ENCODE data around the gene DMRT2.

DNA sequence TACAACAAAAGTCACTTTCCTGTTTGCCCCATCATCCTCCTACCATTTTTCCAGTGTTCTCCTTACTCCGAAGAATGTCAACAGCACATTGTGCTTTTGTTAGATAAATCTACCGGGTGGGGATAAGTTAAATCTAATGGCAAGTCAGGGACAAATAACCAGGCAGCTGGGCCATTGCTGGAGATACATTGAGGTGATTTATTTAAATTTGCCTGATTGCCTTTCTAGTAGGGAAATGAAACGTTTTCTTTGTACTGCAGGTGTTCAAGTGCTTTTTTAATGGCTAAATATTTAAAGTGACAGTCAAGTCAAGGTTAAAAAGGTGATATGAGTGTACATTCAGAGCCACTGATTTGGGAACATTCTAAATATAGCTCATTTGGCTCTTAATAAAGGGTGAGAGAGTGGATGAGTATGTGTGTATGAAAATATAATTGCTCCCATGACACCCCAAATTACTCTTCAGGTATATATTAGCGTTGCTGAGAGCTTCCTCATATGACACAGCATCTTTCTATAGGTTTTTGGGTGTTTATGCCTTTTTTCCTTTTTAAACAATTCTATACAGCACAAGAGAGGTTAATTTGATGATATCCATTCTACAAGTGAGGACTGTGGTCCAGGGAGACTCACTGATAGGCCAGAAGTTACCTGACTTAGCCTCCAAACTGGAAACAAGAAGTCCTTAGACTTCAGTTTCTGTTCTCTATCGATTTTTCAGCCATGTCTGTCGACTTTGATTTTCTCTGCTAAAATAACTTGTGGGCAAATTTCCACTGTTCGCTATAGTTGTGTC, 51.9 kb downstream of the DMRT2 start:
- TF ChIP-seq, protein P1, sequence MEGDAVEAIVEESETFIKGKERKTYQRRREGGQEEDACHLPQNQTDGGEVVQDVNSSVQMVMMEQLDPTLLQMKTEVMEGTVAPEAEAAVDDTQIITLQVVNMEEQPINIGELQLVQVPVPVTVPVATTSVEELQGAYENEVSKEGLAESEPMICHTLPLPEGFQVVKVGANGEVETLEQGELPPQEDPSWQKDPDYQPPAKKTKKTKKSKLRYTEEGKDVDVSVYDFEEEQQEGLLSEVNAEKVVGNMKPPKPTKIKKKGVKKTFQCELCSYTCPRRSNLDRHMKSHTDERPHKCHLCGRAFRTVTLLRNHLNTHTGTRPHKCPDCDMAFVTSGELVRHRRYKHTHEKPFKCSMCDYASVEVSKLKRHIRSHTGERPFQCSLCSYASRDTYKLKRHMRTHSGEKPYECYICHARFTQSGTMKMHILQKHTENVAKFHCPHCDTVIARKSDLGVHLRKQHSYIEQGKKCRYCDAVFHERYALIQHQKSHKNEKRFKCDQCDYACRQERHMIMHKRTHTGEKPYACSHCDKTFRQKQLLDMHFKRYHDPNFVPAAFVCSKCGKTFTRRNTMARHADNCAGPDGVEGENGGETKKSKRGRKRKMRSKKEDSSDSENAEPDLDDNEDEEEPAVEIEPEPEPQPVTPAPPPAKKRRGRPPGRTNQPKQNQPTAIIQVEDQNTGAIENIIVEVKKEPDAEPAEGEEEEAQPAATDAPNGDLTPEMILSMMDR (conservative IDR thresholded peaks at IDR 0.05 in 1 of 2, IDR thresholded peaks at IDR 0.05 in 1 of 2; ENCODE audit: extremely low read depth in 1 of 2, insufficient read depth in 1 of 2, low read depth in 1 of 2, low read length in 2 of 2) = no peak
- no peak for TF ChIP-seq EZH2 (IDR thresholded peaks at IDR 0.05; ENCODE audit: borderline replicate concordance, low read length)
